Hematopoietic multipotent progenitor cell treated with erythropoietin and hydrocortisone succinate and interleukin-3 and kit ligand, for 17 days (in vitro differentiated cells): ENCODE data around the gene ZNF282.
"Not testable (repeated sequence)": the region's sequence is repeated elsewhere in the genome, so short reads cannot be mapped to it uniquely, and the experiment has no call there.

Experiments used
- DNase-seq: peaks from one replicate; pipeline ENCODE4 v3.0.0-alpha.2; 2015; ENCODE audit warnings: low spot score

Gene ZNF282

GRCh38 chr7:149225106-149225505 is 29.8 kb downstream of the ZNF282 start:
- DNase-seq = no peak

DNA sequence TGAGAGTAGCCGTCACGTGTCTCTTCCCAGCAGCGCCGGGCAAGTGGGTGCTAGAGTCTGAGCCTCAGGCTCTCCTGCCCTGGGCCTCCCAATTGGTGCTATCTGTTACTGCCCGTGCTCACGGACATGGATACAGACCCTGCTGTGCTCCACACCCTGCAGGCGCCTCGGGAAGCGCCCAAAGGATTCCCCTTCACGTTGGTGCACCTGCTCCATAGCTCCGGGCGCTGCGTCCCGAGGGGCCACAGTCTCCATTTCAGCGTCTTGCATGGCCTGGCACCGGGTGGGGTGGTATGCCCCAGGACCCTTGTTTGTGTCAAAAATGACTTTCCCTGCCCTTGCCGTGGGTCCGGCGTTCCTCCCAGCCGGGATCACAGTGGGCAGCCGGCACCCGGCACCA is 30.3 kb downstream of the ZNF282 start:
- no peak for DNase-seq

- not testable (repeated sequence) for DNase-seq
Measured at GRCh38 chr7:149226366-149226765, 31.0 kb downstream of the ZNF282 start.

DNA sequence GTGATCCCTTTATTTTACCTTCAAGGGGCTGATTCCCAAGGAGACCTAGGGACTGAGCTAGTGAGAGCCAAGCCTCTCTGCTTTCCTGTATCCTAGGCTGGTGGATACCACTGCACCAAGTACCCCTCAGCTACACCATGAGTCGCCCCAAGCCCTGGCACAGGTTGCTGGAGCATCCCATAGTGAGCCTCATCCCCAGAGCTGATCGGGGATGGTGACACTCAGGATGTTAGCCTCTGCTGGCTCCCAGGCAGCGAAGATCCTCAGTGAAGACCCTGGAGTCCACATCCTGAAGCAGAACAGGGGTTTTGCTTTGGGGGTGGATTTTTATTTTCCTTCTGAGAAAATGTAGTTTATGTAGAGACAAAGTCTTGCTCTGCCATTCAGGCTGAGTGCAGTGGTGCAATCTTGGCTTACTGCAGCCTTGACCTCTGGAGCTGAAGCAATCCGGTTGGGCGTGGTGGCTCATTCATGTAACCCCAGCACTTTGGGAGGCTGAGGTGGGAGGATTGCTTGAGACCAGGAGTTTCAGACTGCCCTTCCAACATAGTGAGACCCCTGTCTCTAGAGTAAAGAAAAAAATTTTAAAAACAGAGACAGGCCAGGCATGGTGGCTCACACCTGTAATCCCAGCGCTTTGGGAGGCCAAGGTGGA is 31.6 kb downstream of the ZNF282 start:
- no peak for DNase-seq

- DNase-seq = no peak
Measured at GRCh38 chr7:149228831-149229471, 33.6 kb downstream of the ZNF282 start.

- no peak for DNase-seq
Measured at GRCh38 chr7:149229526-149229925, 34.2 kb downstream of the ZNF282 start.

- no peak for DNase-seq
Measured at GRCh38 chr7:149232362-149232761, 37.0 kb downstream of the ZNF282 start.

DNA sequence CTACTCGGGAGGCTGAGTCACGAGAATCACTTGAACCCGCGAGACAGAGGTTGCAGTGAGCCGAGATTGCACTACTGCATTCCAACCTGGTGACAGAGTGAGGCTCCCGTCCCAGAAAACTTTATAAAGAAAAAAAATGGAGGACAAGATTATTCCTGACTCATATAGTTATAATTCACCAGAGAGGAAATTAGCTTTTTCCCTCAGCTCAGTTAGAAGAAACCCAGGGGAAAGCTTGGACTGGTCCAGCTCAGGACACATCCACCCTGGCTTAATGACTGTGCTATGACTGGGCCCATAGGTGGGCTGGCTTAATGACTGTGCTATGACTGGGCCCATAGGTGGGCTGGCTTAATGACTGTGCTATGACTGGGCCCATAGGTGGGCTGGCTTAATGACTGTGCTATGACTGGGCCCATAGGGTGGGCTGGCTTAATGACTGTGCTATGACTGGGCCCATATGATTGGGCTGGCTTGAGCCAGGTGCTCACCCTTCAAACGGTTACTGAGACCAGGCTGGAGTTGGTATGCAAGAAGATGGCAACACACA is 38.4 kb downstream of the ZNF282 start:
- not testable (repeated sequence) for DNase-seq

DNA sequence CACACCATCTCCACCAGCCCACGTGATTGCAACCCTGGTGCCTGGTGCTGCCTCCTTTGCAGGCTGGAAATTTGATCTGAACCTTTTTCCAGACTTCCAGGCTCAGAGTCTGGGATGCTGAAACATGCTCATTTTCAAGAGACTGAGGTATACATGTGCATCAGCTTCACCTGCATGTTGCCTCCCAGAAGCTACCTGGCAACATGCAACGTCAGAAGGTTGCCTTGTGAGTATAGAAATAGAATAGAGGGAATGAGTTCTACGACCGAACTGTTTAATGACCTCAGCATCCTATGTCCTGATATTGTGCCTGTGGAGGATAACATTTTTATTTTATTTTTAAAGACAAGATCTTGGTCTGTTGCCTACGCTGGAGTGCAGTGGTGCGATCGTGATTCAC is 42.2 kb downstream of the ZNF282 start:
- DNase-seq = no peak

- no peak for DNase-seq
Measured at GRCh38 chr7:149238051-149238450, 42.7 kb downstream of the ZNF282 start.

DNA sequence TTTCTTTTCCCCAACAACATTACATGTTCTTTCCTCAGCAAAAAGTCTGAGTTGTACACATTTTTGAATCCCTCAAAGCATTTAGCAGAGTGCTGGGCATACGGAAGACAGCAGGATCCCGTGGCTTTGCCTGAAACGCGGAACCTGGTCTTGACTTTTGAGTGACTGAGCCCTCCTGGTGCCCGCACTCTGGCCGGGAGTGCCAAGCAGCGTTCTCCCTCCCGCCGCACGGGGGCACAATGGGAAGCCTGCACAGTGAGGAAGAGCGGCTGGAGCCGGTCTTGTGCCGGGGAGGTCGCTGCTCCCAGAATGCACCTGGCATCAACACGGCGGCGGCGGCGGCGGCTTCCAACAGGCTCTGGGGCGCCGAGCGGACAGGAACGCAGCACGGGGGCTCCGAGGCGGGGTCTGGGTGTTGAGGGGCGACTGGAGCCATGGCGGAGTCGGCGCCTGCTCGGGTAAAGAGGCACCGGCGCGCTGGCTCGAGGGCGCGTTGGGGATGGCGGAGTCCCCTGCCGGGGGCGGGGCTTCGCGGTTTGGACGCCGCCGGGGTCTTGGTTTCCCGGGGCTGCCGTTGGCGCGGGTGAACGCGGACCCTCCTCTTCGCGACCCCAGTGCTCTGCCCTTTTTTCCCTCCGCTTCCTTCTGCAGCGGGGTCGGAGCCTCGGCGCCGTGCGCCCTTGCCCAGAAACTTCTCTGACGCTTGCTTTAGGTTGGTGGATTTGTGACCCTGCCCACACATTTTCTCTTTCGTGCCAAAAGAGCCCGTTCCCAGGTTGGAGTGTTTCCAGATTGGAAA is 44.2 kb downstream of the ZNF282 start, which contains the start of gene ZNF212:
Gene ZNF212 (plus strand): TSS at position 307 of the 799 bp plus-strand sequence. CDS start 128 bp downstream, at position 435.
- DNase-seq = peak; percentile 91

- no peak for DNase-seq
Measured at GRCh38 chr7:149240637-149241036, 45.3 kb downstream of the ZNF282 start.

DNA sequence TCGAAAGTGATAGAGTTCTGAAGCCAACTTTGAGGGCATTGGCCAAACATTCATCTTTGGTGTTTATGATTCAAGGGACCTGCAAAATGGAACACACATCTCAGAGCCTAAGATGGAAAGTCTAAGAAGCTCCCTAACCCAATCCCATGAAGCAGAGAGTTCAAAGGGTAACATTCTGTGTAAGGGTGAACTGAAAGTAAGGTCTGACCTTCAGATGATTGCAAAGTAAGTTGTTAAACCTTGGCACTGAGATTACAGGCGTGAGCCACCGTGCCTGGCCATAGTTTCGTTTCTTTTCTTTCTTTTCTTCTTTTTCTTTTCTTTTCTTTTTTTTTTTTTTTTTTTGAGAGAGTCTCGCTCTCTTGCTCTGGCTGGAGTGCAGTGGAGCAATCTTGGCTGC is 46.4 kb downstream of the ZNF282 start:
- DNase-seq = no peak

- DNase-seq = no peak
Measured at GRCh38 chr7:149245244-149245643, 49.9 kb downstream of the ZNF282 start.

DNA sequence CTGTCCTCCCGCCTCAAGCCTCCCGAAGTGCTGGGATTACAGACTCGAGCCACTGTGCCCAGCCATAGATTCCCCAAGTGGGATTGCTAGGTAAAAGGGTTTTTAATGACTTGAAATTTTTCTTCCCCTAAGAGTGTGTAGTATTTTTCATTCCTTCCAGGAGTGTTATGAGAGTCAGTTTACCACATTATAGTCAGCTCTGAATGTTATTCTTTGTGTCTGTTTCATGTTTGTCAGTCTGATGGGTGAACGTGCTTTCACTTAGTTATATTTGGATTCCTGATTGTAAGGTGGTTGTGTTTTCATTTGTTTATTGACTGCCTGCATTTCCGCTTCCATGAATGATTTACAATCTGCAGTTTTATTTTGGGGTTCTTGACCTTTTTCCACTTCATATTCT is 50.4 kb downstream of the ZNF282 start:
- no peak for DNase-seq

- no peak for DNase-seq
Measured at GRCh38 chr7:149248777-149249176, 53.4 kb downstream of the ZNF282 start.

DNA sequence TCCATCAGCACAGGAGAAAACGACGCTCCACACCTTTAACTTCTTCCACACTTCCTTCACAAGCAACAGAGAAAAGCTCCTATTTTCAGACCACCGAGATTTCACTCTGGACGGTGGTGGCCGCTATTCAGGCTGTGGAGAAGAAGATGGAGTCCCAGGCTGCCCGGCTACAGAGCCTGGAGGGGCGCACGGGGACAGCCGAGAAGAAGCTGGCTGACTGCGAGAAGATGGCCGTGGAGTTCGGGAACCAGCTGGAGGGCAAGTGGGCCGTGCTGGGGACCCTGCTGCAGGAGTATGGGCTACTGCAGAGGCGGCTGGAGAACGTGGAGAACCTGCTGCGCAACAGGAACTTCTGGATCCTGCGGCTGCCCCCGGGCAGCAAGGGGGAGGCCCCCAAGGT is 54.8 kb downstream of the ZNF282 start:
- not testable (repeated sequence) for DNase-seq

DNA sequence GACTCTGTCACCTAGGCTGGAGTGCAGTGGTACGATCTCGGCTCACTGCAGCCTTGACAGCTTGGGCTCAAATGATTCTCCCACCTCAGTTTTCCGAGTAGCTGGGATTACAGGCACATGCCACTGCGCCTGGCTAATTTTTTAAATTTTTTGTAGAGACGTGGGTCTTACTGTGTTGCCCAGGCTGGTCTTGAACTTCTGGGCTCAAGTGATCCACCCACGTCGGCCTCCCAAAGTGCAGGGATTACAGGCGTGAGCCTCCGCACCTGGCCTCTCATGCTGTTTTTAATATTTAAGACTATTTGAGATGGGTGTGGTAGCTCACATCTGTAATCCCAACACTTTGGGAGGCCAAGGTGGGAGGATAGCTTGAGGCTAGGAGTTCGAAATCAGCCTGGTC is 56.2 kb downstream of the ZNF282 start:
- not testable (repeated sequence) for DNase-seq

GRCh38 chr7:149252378-149252777 is 57.0 kb downstream of the ZNF282 start:
- no peak for DNase-seq

DNA sequence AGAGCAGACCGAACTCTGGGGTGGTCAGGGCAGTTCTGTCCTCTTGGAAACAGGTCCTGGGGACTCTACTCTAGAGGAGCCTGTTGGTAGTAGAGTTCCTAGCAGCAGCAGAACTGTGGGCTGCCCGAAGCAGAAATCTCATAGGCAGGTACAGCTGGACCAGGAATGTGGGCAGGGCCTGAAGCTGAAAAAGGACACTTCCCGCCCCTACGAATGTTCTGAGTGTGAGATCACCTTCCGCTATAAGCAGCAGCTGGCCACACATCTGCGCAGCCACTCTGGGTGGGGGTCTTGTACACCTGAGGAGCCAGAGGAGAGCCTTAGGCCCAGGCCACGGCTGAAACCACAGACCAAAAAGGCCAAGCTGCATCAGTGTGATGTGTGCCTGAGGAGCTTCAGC is 58.3 kb downstream of the ZNF282 start:
- no peak for DNase-seq

DNA sequence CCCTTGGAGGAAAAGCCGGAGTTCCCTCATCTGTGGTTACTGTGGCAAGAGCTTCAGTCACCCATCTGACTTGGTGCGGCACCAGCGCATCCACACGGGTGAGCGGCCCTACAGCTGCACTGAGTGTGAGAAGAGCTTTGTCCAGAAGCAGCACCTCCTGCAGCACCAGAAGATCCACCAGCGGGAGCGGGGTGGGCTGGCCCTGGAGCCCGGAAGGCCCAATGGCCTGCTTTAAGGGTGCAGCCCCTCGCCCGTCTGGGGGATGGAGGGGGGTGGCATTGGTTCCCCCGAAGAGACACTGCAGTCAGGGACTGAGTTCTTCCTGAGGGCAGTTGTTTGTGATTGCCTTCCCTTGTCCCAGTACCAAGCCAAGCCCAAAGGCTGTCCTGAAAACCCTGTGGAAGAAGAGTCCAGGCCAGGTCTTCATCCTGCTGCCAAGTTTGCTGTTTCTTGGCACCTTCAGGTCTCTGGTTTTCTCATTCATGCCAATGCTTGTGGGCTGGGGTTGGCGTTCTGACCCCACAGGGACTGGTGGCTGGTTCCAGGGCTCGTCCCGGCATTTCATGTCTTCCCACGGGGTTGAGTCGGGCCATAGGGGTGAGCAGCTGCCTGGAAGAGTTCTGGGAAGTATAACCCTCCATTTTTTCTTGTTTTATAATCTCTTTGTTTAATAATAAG is 59.0 kb downstream of the ZNF282 start:
- DNase-seq = no peak

GRCh38 chr7:149255174-149255573 is 59.8 kb downstream of the ZNF282 start:
- DNase-seq = no peak
